IMR-90 (cell line): ENCODE measurements around the gene SHISA3. TPM values are rescaled to one million over a fixed set of nuclear protein-coding genes. Genes with fewer than 3 reads are reported as not detected.

Experiments
- ATAC-seq: fragments of 200-7000 bp; cut with Tn5 transposase; 2 replicates; pipeline ENCODE4 v1.9.1; 2020; ENCODE audit warnings: low read depth, mild to moderate bottlenecking, moderate library complexity
- BruUV-seq: library from RNA; stranded (reverse); fragments of 400-500 nt; replicated peaks from 2 replicates; lab custom pipeline; 2021; lab: Mats Ljungman, UMichigan
- CTCF ChIA-PET: fragments of 300-600 bp; formaldehyde crosslinking; extraction: SDS; loops from one replicate; lab custom pipeline; 2021; ENCODE audit warnings: antibody characterized with exemption; lab: Yijun Ruan, JAX
- POLR2A ChIA-PET: fragments of 300-600 bp; sonication (Branson Sonifier 250); formaldehyde crosslinking; loops from one replicate; lab custom pipeline; 2022; ENCODE audit warnings: antibody characterized with exemption; ENCODE audit not compliant: unreplicated experiment; lab: Charles Lee
- DNase-seq: peaks from one replicate; pipeline ENCODE4 v3.0.0; 2013
- H2AFZ ChIP-seq: replicated peaks from 2 replicates; pipeline ENCODE3; 2013; ENCODE audit warnings: low read length, mild to moderate bottlenecking; ENCODE audit not compliant: poor library complexity
- H2AK5ac ChIP-seq: 2 replicates; pipeline ENCODE4 v1.6.1; 2013; ENCODE audit warnings: low read depth, low read length, inconsistent platforms
- H2AK9ac ChIP-seq: replicated peaks from 2 replicates; pipeline ENCODE3; 2013; ENCODE audit warnings: mild to moderate bottlenecking, low read depth, low read length, moderate library complexity; ENCODE audit not compliant: poor library complexity
- H2BK120ac ChIP-seq: 2 replicates; pipeline ENCODE4 v1.6.1; 2013; ENCODE audit warnings: low read depth, low read length, inconsistent platforms
- H2BK15ac ChIP-seq: 3 replicates; pipeline ENCODE4 v1.6.1; 2013; ENCODE audit warnings: low read depth, low read length, inconsistent platforms
- H2BK20ac ChIP-seq: 2 replicates; pipeline ENCODE4 v1.6.1; 2013; ENCODE audit warnings: low read depth, mild to moderate bottlenecking, inconsistent platforms, low read length, moderate library complexity
- H2BK5ac ChIP-seq: 2 replicates; pipeline ENCODE4 v1.6.1; 2013; ENCODE audit warnings: mild to moderate bottlenecking, low read depth, low read length, inconsistent platforms; ENCODE audit not compliant: poor library complexity, severe bottlenecking
- H3K14ac ChIP-seq: replicated peaks from 2 replicates; pipeline ENCODE4 v1.6.1; 2013; ENCODE audit warnings: low read depth, low read length, inconsistent platforms
- H3K18ac ChIP-seq: 2 replicates; pipeline ENCODE4 v1.6.1; 2013; ENCODE audit warnings: low read depth, low read length, control low read depth
- H3K23ac ChIP-seq: 2 replicates; pipeline ENCODE4 v1.6.1; 2013; ENCODE audit warnings: low read depth, low read length, inconsistent platforms
- H3K27ac ChIP-seq: 2 replicates; pipeline ENCODE4 v1.5.1; 2013; ENCODE audit warnings: mild to moderate bottlenecking, control low read depth, low read length; ENCODE audit not compliant: insufficient read depth
- H3K27me3 ChIP-seq: 2 replicates; pipeline ENCODE4 v1.6.1; 2013; ENCODE audit warnings: low read length; ENCODE audit not compliant: control insufficient read depth, insufficient read depth
- H3K36me3 ChIP-seq: 2 replicates; pipeline ENCODE4 v1.6.1; 2013; ENCODE audit warnings: low read length, mixed read lengths; ENCODE audit not compliant: control insufficient read depth, insufficient read depth
- H3K4ac ChIP-seq: 2 replicates; pipeline ENCODE4 v1.6.1; 2013; ENCODE audit warnings: low read depth, low read length, inconsistent platforms
- H3K4me1 ChIP-seq: 2 replicates; pipeline ENCODE4 v1.6.1; 2013; ENCODE audit warnings: low read length, mixed read lengths; ENCODE audit not compliant: control insufficient read depth, insufficient read depth
- H3K4me2 ChIP-seq: 2 replicates; pipeline ENCODE4 v1.6.1; 2013; ENCODE audit warnings: low read depth, mild to moderate bottlenecking, control low read depth, low read length, moderate library complexity
- H3K4me3 ChIP-seq: 2 replicates; pipeline ENCODE4 v1.5.1; 2013; ENCODE audit warnings: low read depth, mild to moderate bottlenecking, control low read depth, low read length, moderate library complexity; ENCODE audit not compliant: insufficient read depth
- H3K56ac ChIP-seq: 2 replicates; pipeline ENCODE4 v1.6.1; 2013; ENCODE audit warnings: low read length, inconsistent platforms; ENCODE audit not compliant: insufficient read depth; ENCODE audit errors: extremely low read depth
- H3K79me1 ChIP-seq, 2 experiments: 2 replicates each; pipeline ENCODE4 v1.6.1; 2013; ENCODE audit warnings: low read length in 2 of 2, inconsistent platforms in 1 of 2, low read depth in 1 of 2
- H3K9ac ChIP-seq: 2 replicates; pipeline ENCODE4 v1.6.1; 2013; ENCODE audit warnings: low read depth, low read length, control low read depth
- H3K9me1 ChIP-seq: 2 replicates; pipeline ENCODE4 v1.6.1; 2013; ENCODE audit warnings: low read length, inconsistent platforms; ENCODE audit not compliant: insufficient read depth
- H3K9me3 ChIP-seq: 2 replicates; pipeline ENCODE4 v1.6.1; 2013; ENCODE audit warnings: low read length; ENCODE audit not compliant: control insufficient read depth, insufficient read depth
- H4K20me1 ChIP-seq: 2 replicates; pipeline ENCODE4 v1.6.1; 2013; ENCODE audit warnings: low read length, inconsistent platforms; ENCODE audit not compliant: insufficient read depth
- H4K5ac ChIP-seq: 2 replicates; pipeline ENCODE4 v1.6.1; 2013; ENCODE audit warnings: mild to moderate bottlenecking, low read depth, low read length, control low read depth
- H4K8ac ChIP-seq, 2 experiments: 2 replicates each; pipeline ENCODE4 v1.6.1; 2013; ENCODE audit warnings: low read depth in 2 of 2, low read length in 2 of 2, control low read depth in 1 of 2, inconsistent platforms in 1 of 2
- H4K91ac ChIP-seq: 2 replicates; pipeline ENCODE4 v1.6.1; 2013; ENCODE audit warnings: low read depth, low read length, inconsistent platforms; ENCODE audit not compliant: insufficient read depth
- CHD1 ChIP-seq: IDR thresholded peaks from 2 replicates; pipeline ENCODE4 v1.6.1; 2012; ENCODE audit warnings: low read depth, low read length, improper control_type of control experiment
- NFE2L2 ChIP-seq: fragments of 150-350 bp; IDR thresholded peaks from 2 replicates; pipeline ENCODE4 v1.6.1; 2016; ENCODE audit warnings: low read depth, mild to moderate bottlenecking, low read length
- WGBS, 2 experiments: methylation state at CpG; one replicate each; pipeline versions ENCODE4 v1.1.5 to v1.1.7; 2013; ENCODE audit warnings: missing lambda C conversion rate in 2 of 2; ENCODE audit not compliant: insufficient read length in 1 of 2; ENCODE audit errors: extremely low coverage in 2 of 2; 5-methylcytosine and 5-hydroxymethylcytosine counted together
- dilution Hi-C: fragments of 300-500 bp; cut with HindIII; formaldehyde crosslinking; loops from one replicate; pipeline ENCODE4 v1.14.3; 2018; ENCODE audit warnings: low sequenced_read_pairs; ENCODE audit not compliant: unreplicated experiment
- in situ Hi-C: fragments of 300-500 bp; cut with MboI; formaldehyde crosslinking; loops from 3 replicates; pipeline ENCODE4 v1.14.3; 2019; ENCODE audit warnings: low sequenced_read_pairs, inconsistent platforms, mixed read lengths
- intact Hi-C: fragments of 100-400 bp; cut with micrococcal nuclease; formaldehyde crosslinking; loops from 2 replicates; pipeline ENCODE4 v1.10.0; 2022
- polyA plus RNA-seq, 3 experiments: library from polyadenylated mRNA; depleted of rRNA; stranded (reverse); fragments of >200 nt; gene quantifications; 2 replicates each; pipeline ENCODE4 v1.2.3, GENCODE V29; 2012; ENCODE audit warnings: low replicate concordance in 1 of 3
- total RNA-seq: library from RNA; depleted of rRNA; stranded (reverse); fragments of >200 nt; gene quantifications from 2 replicates; pipeline ENCODE4 v1.2.3, GENCODE V29; 2012

Gene SHISA3
- total and polyA plus RNA-seq, 2 of the 4 experiments (the other 2 are of a cell fraction), result 0.18 to 0.77 TPM

- dilution Hi-C loops, result no loop called here
- no peaks in the 10 kb centered on the region for H3K27me3 ChIP-seq
- TF ChIP-seq NFE2L2, result no peak
- TF ChIP-seq CHD1, result no peak
- no peak overlapping the region for H3K4ac ChIP-seq
- DNase-seq (no peak), ATAC-seq (no peak)
- no peak overlapping the region for H2AFZ ChIP-seq
- no peak overlapping the region for H2AK9ac ChIP-seq
- BruUV-seq, result no TSS peak
- H3K4me1 ChIP-seq, result peaks cover 6% of the 10 kb centered on the region; the same call in 1 of the 2 replicates
- no peak overlapping the region for H2BK20ac ChIP-seq
- H2BK5ac ChIP-seq, result no peak overlapping the region
- no peaks in the 10 kb centered on the region for H3K9me1 ChIP-seq
- H2BK120ac ChIP-seq, result no peak overlapping the region; the same call in 1 of the 2 replicates
- ChIA-PET CTCF (interaction anchor here (1.0 kb wide), 1 partner anchor 37 kb away, joined by 3 read pairs; no protein-coding TSS in a partner anchor), POLR2A (no interaction called here)
- no peak overlapping the region for H3K9ac ChIP-seq
- no peak overlapping the region for H3K27ac ChIP-seq
- no peak overlapping the region for H4K8ac ChIP-seq
- no peak overlapping the region for H3K56ac ChIP-seq
- H4K20me1 ChIP-seq, result no peaks in the 10 kb centered on the region
- H4K91ac ChIP-seq, result no peak overlapping the region
- no peak overlapping the region for H2BK15ac ChIP-seq
- in situ Hi-C loops, result no loop called here
- H3K4me3 ChIP-seq, result no peak overlapping the region
- H3K23ac ChIP-seq, result no peak overlapping the region
- no peaks in the 10 kb centered on the region for H3K36me3 ChIP-seq
- no CpG with 5 or more reads among the region's 10 CpGs for WGBS, 2 experiments
- H2AK5ac ChIP-seq, result no peak overlapping the region
- intact Hi-C loops, result no loop called here
- H3K18ac ChIP-seq, result no peak overlapping the region; the same call in 1 of the 2 replicates
- no peak overlapping the region for H3K14ac ChIP-seq
- no peak overlapping the region for H3K4me2 ChIP-seq
- H3K9me3 ChIP-seq, result no peaks in the 10 kb centered on the region
- no peaks in the 10 kb centered on the region for H3K79me1 ChIP-seq
- no peak overlapping the region for H4K5ac ChIP-seq
These were observed 6.5 kb upstream of the SHISA3 start for GRCh38 chr4:42390622-42391354.
